ENCODE measurements around the gene SCG3.

- TF ChIP-seq CTCF (IDR thresholded peaks at IDR 0.05; ENCODE audit: poor library complexity, severe bottlenecking) (no peak), EZH2 (IDR thresholded peaks at IDR 0.05; ENCODE audit: borderline replicate concordance, insufficient read depth, low read length, poor library complexity, severe bottlenecking) (no peak), RAD21 (conservative IDR thresholded peaks at IDR 0.05) (no peak), POLR2AphosphoS5 (IDR thresholded peaks at IDR 0.05) (no peak), EP300 (conservative IDR thresholded peaks at IDR 0.05; ENCODE audit: poor library complexity, severe bottlenecking) (no peak), REST (IDR thresholded peaks at IDR 0.05; ENCODE audit: borderline replicate concordance) (no peak), SMC3 (conservative IDR thresholded peaks at IDR 0.05; ENCODE audit: poor library complexity) (no peak), TAF1 (IDR thresholded peaks at IDR 0.05; ENCODE audit: low read depth) (no peak), MXI1 (conservative IDR thresholded peaks at IDR 0.05; ENCODE audit: poor library complexity, severe bottlenecking) (no peak)
These were observed 11.9 kb upstream of the SCG3 start for GRCh38 chr15:51669381-51669780.

All from neural cell (in vitro differentiated cells).